Stimulated activated CD4-positive, alpha-beta T cell treated with anti-CD3 and anti-CD28 coated beads, Interleukin-2, amount 100 ng/mL, for 4 hours (primary cell): ENCODE data around the gene OR56A1.
"Not testable (repeated sequence)": the region's sequence is repeated elsewhere in the genome, so short reads cannot be mapped to it uniquely, and the experiment has no call there.

Source experiments
- DNase-seq: peaks from one replicate; pipeline ENCODE4 v3.0.0-alpha.2; 2020; ENCODE audit warnings: low read depth

OR56A1 gene, protein sequence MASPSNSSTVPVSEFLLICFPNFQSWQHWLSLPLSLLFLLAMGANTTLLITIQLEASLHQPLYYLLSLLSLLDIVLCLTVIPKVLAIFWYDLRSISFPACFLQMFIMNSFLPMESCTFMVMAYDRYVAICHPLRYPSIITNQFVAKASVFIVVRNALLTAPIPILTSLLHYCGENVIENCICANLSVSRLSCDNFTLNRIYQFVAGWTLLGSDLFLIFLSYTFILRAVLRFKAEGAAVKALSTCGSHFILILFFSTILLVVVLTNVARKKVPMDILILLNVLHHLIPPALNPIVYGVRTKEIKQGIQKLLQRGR

DNA sequence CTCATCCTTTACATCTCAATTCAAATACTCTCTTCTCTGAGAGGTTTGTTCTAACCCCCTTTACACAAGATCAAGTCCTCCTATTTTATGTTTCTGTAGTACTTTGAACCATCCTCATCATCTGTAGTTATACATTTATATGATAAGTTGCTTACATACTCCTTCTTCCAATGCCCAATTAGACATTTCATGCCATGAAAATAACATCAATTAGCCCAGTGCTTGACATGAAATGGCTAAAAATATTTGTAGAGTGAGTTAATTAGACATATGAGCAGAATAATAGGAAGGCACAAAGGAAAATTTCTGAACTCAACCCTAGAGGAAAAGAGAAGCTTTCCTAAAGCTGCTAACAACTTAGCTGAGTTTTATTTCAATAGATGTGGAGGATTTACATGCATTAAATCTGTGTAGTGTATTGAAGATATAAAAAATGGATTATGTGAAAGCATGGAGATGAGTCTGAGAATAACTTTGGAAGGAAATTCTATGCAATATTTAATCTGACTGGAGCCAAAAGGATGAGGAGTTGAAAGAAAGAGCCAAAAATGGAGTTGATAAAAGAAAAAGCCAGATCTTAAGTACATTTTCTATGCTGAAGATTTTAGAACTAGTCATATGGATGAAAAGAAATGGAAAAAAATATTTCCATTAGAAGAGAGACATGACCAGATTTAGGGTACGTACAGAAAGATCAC is at the start of gene OR56A1:
Gene OR56A1, minus strand, starts transcription at position 51 of the 698 bp plus-strand sequence. CDS start 3,066 bp downstream, outside the sequence.
- DNase-seq: no peak

DNA sequence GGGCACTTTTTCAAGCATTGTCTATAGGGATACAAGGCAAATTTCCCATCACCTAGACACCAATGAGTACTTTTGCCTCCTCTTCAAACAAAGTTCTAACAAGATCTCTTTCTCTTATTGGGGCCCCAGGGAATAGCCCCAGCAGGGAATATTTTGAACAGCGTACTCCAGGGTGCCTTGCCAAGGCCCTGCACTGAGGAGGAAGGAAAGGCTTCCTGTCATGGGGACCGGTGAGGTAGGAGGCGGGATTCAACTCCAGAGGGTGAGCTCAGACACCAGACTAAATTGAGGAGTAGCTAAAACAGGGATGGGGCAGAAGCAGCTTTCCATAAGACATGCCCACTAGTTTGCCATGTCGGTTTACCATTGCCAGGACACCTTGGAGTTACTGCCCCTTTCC is 48.9 kb upstream of the OR56A1 start:
- DNase-seq: no peak

DNA sequence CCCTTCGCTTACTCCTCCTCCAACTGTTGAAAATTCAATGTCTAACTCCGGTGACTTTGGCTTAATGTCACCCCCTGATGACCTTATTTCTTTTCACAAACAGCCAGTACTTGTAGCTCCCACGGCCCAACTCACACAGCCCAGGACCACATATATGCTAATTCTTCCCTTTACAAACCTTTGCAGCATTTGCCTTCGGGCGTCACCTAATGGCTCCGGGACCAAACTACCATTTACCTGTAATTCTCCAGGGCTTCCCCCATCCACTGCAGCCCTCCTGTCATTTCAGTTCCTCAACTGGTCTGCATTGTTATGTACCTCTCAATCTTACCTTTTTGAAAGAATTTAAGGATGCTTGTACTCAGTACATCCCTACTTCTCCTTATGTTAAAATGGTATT is 47.2 kb upstream of the OR56A1 start:
- no peak for DNase-seq

DNA sequence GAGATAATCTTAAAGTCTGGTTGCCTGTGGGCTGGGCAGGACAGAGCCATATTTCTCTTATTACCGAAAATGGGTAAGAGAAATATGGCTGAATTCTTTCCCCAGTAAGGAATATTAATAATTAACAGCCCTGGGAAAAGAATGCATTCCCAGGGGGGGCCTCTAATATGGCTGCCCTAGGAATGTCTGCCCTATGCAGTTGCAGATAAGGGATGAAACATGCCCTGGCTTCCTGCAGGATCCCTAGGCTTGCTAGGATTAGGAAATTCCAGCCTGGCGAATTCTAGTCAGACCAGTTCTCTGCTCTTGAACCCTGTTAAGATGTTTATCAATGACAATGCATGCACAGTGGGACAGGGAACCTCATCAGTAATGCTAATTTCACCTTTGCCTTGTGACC is 45.9 kb upstream of the OR56A1 start:
- DNase-seq: not testable (repeated sequence)

DNA sequence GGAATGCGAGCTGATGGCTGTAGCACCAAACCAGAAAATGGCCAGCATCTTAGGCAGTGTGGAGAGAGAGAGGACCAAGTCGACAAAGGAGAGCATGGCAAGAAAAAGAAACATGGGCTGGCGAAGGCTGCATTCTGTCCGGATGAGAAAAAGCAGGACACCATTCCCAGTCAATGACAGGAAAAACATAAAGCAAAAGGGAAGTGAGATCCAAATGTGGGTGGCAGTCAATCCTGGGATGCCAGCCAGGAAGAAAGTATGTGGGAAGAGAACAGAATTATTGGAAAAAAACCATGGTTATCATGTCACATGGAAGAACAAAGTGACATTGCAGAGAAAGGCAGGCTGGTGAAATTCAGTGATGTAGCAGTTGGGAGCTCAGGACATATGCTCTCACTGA is 36.9 kb upstream of the OR56A1 start:
- no peak for DNase-seq

DNA sequence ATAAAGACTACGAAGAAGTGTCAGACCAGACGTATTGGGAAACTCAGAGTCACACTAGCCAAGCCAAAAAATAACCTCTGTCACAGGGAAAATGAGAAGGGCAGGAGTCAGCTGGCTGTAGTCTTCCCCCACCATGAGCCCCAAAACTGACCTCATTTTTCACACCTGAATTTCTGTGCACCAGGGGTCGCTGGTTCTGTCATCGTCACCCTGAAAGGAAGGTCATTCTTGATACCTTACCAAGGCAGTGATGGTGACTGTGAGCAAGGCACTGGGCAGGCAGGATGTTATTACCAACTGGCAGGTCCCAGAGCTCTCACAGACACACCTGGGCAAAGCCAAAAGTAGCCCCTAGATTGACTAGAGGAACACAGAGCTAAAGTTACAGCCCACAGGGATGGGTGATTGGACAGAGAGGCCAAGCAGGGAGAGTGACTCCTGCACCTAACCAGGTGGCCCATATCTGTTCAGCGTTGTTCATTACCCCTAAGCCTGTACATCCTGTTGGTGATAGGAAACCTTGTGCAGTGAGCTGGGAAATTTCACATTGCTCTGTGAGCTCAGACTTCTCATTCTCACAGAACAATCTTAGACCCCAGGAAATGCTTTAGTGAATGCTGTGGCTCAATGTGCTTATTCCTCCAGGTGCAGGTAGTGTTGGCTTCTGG is 32.3 kb upstream of the OR56A1 start:
- no peak for DNase-seq

DNA sequence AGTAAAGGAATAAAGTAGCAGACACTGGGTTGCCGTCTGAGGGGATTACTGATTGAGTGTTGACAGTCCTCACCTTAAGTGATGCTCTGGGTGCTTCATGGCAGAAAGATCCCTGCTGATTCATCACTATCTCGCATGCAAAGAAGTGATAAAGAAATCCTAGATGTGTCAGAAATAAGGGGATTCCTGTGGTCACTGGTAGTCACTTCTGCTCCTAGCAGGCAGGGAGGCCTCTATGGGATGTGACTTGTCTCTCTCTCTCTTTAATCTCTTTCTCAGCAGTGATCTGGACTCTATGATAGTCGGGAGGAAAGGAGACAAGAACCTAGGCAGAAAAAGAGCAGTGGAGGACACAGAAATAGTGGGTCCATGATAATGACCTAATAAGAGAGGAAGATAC is 30.9 kb upstream of the OR56A1 start:
- DNase-seq: no peak

DNA sequence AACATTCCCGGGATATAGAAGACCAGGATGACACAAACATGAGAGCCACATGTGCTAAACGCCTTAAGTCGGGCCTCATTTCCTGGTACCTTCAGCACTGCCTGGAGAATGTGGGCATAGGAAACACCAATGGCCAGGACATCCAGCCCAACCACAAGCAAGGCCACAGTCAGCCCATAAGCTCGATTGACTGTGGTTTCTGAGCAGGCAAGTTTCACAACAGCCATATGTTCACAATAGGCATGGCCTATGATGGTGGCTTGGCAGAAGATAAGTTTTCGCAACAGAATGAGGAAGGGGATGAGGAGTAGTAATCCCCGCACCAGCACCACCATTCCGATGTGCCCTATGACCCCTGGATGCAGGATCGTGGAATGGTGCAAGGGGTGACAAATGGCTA is 26.9 kb upstream of the OR56A1 start:
- DNase-seq: no peak

DNA sequence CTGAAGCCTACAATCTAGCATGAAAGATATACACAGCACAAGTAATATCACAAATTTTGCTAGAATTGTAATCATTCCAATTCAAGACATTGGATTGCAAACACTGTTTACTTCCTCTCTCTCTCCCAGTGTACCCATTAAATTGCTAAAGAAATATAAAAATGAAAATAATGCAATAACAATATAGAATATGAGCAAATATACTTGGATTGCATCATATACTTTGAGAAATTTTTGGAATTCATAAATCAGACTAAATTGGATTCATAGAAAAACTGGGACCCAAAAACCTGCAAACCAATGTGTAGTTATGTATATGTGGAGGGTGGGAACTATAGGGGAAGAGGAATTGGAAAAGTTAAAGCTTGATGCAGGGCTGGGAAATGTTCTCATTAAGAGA is 25.0 kb upstream of the OR56A1 start:
- no peak for DNase-seq

DNA sequence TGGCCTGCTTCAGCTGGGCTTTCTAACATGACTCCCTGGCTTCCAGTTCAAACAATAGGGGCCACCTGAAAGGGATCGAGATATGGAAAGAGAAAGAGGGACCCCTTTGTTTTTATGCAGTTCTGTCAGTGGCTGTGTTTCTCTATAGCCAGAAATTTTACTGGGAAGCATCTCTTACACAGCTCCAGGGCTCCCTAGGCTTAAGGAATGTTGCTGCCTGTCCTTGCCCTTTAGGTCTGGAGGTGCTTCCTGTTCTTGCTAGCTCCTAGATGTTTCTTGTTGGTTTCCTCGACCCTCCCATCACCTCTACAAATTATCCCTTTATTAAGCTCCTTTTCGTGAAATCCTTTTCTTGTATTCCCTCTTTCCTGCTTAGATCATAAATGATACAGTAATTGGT is 21.8 kb upstream of the OR56A1 start:
- no peak for DNase-seq

DNA sequence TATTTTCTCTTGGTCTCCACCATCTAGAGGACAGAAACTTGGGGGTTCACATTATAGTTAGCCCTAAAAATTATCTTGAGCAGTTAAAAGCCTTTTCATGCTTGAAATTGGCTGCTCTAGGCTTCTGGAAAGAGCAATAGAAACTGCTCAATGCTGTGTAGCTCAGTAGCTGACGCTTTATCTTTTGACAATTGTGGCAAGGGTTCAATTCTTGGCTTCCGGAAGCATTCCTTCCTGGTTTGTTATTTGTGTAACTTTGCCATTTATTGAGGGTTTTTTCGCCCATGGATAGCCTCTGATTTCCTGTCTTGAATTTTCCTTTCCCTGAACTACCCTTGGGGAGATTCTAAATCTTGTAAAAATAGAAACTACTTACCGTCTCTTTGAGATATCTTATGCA is 10.3 kb upstream of the OR56A1 start:
- DNase-seq: no peak

DNA sequence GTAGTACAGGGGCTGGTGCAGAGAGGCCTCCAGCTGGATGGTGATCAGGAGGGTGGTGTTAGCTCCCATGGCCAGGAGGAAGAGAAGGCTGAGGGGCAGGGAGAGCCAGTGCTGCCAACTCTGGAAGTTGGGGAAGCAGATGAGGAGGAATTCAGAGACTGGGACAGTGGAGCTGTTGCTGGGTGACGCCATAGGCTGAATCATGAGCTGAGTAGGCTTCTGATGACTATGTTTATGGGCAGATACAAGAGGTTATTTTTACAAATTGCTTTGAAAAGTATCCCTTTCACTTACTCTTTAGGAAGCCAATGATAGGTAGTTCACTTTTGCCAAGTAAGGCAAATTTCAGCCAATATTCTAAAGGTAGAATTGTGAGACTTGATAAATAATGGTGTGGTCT is 3.1 kb downstream of the OR56A1 start:
- no peak for DNase-seq

DNA sequence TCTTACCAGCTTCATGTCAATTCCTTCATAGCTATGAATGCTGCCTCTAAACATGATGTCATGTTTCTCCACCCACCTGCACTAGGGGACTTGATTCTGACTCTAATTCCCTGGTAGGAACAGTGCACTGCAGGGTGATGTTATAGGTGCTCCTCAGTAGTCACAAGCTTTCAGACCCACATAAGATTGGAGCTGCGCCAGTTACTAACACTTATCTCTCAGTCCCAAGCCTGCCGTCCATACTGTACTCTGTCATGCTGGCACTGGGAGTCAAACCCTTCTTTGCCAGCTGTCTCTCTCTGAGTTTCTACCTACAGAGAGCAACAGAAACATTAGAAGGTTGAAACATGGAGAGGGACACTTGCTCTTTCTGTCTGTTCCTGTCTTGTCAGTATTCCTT is 5.5 kb downstream of the OR56A1 start:
- no peak for DNase-seq

DNA sequence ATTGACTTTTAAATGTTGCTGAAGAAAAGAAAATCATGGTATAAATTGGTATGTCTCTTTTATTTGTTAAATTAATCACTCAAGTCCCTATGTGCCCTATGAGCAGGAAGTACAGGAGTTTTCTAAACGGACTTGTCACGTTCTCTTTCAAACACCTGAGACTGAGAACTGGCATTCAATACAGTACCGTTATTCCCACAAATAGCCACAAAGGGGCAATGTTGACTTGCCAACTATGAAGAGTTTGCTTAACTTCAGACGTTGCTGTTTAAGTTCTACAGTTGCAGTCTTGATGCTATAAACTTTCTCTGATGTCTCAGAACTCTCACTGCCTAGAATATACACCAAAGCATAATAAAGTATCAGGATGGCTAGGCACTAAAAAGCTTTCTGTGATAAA is 7.6 kb downstream of the OR56A1 start:
- no peak for DNase-seq

DNA sequence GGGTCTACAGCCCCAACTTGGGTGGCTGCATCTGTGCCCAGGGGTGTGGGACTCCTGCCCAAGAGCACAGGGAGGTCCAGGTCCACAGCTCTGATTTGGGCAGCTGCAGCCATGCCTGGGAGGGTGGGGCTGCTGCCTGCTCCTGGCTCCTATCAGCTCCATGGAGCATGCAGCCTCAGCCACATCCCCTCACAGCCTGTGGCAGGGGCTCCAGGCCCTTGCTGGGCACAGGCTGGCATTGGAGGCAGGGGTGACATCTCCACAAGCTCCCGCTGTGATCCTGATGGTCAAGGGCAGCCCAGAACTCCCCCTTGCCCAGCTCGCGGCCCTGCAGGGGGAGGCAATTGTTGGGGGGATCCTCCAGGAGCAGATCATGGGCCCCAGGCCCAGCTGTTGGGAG is 17.5 kb downstream of the OR56A1 start:
- no peak for DNase-seq

DNA sequence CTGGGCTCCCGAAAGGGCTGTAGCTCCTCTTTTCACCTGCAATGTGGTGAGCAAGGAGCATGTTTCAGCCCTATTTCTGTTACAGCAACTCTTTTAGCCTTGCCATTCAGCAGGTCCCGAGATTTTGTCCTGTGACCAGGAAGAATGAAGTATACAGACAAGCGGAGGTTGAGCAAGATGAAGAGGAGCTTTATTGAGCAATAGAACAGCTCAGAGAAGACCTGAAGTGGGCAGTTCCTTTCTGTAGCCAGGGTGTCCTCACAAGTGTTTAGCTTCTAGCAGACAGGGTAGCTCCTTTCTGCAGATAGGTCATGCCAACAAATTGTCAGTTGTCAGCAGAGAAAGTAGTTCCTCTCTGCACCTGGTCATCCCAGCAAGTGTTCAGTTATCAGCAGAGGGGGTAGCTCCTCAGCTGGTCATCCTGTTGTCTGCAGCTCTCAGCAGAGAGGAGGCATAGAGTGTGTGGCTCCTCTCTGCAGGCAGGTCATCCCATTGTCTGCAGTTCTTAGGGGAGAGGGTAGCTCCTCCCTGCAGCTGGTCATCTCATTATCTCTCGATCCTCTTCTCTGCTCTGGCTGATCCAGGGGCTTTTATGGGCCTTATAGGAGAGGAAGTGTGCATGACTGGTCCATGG is 18.4 kb downstream of the OR56A1 start:
- no peak for DNase-seq

DNA sequence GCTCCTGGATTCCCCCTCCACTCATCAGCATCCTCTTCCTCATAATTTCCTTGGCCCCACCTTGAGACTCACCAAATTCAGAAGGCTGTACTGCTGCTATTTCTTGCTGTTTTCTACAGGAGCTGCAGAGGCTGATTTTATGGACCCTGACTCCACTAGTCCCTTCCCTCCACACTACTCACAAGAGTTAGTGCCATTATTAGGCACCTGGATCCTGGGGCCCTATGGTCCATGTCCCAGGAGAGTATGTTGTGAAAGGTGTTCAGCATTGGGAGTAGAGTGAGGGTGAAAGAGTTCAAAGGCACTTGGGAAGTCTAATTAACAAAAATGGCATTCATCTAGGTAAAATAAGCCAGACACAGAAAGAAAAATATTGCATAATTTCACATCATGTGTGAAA is 23.7 kb downstream of the OR56A1 start, which contains the start of gene OR56A4:
Gene OR56A4, minus strand, starts transcription at position 101 of the 400 bp plus-strand sequence. CDS start 3,954 bp downstream, outside the sequence.
- DNase-seq: no peak

DNA sequence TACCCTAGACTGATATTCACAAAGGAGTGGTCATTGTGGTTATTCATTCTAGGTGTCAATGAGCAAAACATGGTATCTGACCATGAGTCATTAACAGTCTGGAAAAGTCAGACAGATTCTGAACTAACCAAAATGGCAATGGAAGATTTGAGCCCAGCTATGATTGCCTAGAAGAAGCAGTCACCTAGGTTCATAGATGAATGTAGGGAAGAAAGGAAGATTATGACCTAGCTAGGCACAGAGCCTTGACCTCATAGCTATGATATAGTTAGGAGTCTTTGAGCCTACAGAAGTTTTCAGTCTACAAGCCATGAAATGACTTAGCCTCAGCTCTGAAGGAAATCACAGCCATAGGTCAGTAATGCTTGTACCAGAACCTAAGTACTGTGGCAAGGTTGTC is 24.2 kb downstream of the OR56A1 start:
- DNase-seq: no peak

DNA sequence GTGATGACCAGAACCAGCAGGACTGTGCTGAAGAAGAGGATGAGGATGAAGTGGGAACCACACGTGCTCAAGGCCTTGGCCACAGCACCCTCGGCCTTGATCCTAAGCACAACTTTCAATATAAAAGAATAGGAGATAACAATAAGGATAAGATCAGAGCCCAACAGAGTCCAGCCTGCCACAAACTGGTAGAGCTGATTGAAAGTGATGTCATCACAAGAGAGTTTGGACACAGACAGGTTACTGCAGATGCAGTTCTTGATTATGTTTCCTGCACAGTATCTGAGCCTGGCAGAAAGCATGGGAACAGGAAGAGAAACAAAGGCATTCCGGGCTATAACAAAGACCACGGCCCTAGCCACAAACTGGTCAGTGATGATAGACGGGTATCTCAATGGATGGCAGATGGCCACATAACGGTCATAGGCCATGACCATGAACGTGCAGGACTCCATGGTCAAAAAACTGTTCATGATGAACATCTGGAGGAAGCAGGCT is 28.3 kb downstream of the OR56A1 start:
- DNase-seq: no peak

DNA sequence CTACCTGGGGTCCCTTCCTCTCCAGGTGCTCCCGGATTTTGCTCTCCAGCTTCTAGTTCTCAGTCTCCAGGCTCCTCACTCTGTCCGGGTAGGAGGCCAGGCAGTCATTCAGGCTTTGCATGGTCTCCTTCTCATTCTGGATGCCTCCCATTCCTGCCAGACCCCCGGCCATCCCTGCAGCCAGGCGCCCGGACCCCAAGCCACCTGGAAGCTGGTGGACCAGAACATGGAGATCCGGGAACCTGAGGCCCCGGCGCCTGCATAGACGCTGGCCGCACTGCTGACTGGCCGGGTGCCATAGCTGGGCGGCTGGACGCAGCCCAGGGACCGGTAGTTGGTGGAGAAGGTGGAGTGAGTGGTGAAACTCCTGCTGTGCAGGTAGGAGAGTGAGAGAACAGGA is 35.8 kb downstream of the OR56A1 start:
- DNase-seq: no peak

DNA sequence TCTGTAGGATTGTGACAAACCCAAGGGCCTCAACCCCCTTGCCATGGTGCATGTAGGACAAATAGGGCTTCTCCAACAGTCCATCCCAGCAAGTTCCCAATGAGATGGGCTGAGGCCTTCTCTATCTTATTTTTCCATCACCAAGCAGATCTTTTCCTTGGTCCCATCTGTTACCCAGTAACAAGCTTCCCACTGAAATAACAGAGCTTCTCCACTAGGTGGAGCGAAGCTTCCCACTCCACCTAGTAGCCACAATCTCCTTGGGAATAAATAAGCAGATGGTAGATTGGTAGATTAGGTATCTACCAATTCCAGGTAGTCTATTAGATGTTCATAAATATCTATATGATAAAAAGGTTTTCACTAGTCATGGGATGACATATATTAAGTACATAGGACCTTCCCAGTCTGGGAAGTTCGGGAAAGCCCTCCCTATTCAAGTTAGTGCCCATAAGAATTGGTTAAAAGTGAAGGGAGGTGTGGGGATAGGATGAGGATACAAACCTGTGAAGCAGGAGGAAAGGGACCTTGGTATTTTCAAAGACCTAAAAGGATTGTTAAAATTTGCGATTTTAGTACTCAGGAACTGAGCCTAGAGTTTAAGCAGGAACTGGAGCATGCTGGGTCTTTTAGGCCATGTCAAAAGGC is 37.8 kb downstream of the OR56A1 start:
- no peak for DNase-seq

DNA sequence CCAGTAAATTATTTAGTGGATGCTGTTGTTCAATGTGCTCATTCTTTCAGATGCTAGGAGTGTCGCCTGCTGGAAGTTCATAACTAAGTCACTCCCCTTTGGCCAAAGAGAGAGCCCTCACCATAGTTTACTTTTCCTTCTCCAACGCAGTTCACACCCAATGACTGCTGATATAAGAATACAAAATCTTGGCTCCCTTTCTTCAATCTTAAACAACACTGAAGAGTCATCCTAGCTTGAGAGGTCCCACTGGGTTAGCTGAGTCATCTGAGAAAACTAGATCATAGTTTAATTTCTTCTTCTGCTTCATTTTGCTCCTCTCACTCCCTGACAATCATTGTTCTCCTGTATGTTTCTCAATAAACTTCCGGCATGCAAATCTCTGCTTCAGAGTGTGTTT is 38.4 kb downstream of the OR56A1 start:
- no peak for DNase-seq
